ENCODE data around the gene ITGB6.
"Not testable (repeated sequence)": the region's sequence is repeated elsewhere in the genome, so short reads cannot be mapped to it uniquely, and the experiment has no call there.

Gene ITGB6

DNA sequence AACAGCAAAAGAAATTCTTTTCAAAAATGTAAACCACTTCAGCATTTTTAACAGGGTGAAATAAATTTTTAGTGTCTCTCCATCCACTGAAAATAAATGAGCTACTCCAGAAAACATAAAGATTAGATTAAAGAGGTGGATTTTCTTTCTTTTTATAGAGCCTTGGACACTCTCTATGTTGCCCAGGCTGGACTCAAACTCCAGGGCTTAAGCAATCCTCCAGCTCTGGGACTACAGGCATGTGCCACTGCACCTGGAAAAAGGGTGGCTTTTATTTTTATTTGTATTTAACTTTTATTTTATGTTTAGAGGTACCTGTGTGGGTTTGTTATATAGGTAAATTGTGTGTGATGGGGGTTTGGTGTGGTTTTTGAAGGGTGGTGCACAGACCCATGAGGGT is 19.9 kb downstream of the ITGB6 start:
- no peak for DNase-seq

DNA sequence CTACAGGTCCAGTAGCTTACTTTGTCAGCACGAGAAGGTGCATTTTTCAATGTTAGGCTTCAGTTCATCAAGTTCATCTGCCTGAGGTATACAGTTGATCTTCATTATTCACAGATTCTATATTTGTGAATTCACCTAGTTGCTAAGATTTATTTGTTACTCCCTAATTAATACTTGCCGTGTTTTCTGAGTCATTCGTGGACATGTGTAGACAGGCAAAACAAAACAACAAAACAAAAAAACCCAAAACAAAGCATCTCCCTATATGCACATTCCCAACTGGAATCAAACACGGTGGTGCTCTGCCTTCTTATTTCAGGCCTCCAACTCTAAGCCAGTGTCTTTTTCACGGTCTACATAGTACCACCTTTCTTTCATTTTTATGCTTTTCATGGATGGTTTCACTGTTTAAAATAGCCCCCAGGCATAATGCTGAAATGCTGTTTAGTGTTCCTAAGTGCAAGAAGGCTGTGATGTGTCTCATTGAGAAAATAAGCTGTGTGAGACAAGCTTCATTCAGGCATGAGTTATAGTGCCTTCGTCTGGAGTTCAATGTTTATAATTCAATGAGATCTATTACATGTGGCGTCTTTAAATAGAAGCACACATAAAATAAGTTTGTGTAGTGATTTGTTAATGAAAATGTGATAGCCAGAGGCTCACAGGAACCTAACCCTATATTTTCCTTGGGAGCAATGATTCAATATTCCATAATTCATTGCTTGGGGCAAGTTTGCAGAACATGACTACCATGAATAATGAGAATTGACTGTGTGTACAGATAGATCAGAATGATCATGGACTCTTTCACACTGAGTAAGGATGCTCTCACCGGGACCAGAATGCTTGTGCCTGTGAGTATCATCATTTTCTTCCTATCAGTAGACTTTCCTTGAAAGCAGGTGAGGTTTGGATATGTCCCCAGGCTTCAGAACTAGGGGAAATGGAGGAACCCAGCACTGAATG is 24.6 kb downstream of the ITGB6 start:
- DNase-seq, result no peak

DNA sequence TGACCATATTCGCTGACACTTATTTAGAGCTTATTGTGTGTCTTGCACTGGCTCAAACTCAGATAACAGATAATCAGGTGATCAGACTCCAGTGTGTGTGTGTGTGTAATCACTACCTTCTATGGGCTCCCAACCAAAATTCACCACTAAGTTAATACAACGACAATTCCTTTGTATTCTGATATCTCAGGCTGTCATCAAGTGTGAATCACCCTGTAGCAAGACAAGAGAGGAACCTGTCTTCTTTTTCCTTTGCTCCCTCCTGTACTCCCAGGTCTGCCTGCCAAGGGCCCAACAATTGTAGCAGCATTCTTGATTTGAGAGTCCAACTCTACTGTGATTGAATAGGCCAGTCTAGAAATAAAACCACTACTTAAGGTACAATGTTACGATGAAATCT is 25.8 kb downstream of the ITGB6 start:
- no peak for DNase-seq

DNA sequence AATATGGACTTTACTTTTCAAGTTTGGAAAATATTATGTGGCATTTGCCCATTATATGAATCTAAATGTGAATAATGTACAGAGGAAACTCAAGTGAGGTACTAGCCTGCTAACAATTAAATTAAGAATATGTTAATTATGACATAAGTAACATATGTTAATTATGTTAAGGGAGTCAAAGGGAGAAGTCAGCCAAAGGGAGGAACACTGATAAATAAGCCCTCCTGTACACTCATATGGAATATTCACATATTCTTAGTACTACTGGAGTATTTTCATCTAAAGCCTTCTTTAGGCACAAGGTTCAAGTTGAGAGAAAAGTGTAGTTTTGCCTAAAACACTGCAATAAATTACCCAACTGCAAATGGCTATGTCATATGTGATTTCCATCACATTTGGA is 30.1 kb downstream of the ITGB6 start:
- no peak for DNase-seq

DNA sequence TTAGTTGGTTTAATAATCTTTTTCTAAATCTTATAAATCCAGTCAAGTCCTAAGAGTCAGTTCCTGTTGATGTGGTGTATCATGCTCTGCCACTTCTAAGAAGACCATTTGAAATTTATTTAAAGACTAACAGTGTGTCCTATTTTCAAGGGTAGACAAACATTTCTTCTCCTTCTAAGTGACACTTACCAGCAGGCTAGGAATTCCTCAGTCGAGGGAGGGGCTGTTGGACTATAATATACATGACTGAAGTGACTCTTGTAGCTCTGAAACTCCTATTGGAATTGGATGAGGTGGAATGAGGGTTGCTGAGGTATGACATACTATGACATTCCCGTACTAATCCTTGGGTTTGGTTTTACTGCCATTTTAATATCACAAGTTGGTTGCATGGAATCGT is 30.6 kb downstream of the ITGB6 start:
- no peak for DNase-seq

DNA sequence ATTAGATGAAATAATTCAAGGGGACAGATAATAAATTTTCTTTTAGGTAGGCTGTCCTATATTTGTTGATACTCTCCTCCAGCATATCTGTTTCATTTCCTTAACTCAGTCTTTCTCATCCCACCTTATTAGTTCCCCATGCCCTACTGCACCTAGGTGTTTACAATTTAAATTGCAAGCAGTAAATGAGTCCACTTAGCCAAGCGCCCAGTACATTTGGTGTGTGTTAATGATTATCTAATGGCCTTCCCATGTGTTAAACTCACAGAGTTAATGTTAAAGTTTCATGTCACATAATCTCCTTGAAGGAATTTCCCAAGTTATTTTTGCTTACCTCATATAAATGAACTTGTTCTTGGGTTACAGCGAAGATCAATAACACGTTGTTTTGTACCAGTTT is 31.2 kb downstream of the ITGB6 start:
- no peak for DNase-seq

DNA sequence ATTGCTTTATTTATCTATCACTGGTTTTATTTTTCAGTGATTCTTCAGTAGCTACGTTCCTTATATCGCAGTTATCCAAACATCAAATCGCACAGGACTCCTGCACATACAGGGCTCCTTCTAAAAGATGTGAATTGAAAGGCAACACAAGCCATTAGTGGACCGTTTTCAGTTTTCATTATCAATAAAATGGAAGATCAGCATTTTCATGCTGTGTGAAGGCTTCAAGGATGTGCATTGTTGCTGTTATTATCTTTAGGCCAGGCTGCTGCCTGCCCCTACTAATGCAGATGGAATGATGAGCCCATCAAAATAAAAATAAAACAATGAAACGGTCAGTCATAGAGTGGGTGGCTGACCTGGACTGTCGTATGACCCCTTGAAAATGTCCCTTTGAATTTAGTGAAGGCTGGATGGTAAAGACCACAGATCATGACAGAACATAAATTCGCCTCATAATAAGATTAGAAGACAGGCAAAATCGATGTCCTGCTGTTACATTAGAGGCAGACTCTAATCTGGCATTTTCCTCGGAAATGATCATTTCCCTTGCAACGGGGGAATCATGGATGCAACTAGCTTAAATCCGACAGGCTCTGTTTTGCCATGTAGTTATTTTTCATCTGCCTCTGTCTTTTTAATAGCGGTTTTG is 32.9 kb downstream of the ITGB6 start:
- DNase-seq, result no peak

DNA sequence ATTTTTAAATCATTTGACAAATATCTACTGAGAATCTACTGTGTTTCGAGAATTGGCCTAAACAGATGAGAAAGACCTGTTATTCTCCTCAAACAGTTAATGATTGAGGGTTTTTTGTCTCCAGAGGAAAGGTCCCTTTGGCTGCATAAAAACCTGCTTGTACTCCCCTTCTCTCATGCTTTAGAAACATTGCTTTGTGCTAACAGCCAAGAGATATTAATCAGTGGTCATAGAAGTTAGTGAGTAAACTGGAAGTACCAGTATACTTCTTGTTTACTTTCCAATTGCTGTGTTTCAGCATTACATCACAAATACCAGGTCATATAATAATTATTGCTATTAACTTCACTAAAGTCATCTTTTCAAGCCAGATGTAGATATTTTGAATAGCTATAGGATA is 34.1 kb downstream of the ITGB6 start:
- no peak for DNase-seq

DNA sequence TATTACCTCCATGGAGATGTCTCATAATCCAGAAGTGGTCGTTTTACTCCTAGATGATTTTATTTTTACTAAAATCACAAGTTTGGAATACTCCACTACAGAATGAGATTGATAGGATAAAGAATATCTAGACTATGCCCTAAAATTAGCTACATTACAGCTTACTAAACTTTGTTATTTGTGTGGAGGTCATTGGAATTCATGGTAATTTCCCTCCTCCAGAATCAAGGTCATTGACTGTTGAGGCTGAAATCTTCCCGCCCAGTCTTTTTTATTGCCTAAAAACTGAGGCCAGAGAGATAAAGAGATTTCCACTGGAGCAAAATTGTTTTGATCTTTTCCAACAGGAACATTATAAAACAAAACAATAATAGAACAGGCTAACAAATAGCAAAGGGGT is 35.0 kb downstream of the ITGB6 start:
- DNase-seq, result no peak

DNA sequence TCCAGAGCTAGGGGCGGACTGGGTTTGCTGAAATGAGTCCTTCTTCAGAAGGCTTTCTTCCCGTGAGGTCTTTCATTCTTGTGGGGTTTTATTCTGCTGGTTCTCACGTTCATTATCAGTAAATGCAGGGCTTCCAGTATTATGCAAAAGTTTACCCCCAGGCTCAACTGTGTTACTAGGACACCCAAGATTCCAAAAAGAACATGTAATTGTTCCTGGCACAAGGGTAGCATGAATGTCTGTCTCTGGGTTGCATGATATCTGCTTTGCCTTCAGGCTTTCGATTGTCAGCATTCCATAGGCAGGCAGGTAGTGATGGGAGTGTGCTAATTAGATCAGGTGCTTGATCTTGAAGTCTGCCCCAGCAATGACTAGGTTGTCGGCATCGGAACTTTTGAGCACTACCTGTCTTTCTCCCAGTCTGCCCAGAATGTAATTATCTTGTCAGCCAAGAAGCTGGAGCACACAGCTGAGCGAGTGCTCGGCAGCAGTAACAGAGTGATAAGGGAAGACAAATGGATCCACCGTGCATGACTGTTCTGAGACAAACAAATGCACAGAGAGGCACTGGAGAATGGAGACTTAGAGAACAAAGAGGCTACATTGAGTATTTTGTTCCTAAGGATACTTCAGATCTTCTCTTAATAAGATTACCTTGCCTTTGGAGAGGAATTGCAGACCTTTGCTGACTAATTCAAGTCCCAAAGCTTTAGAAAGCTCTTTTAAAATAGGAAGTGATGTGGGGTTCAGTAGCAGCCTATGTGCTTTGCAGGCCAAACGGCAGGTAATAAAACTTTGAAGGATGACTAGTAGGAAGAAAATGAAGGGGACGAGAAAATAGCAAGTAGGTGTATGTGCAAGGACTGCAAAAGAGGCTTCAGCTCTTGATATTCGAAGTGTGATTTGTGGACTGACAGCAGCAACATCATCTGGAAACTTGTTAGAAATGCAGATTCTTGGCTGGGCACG is 41.9 kb downstream of the ITGB6 start:
- DNase-seq, result no peak

DNA sequence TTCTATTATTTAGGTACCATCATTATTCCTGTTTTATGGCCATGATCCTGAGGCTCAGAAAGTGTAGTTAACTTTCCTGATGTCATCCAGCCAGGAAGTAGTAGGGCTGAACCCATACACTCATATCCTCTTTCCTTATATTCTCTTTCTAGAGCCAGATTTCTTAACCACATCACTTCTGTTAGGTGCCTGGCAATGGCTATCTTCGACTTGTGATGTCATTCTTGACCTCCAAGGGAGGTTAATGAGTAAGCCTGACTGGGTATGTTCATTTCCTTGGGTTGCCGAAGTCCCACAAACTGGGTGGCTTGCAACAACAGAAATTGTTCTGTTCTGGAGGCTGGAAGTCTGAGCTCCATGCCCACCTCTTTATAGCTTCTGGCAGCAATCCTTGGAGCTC is 43.4 kb downstream of the ITGB6 start:
- DNase-seq, result no peak

DNA sequence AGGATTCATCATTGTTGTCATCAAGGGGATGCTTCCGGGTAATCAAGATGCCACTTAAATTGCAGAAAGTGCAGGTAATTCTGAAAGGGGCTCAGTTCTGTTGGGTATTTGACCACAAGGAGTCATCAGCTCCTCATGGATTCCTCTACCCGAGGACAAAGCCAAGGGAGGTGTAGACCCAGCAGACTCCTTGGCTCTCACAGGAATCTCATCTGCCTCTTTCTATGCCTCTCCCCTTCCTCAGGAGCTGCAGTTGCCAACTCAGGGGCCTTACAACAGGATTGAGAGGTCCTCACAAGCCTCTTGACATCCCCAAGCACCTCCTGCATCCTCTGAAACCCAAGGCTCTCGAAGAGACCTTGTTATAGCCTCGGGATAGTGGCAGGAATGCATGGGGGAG is 44.0 kb downstream of the ITGB6 start:
- no peak for DNase-seq

DNA sequence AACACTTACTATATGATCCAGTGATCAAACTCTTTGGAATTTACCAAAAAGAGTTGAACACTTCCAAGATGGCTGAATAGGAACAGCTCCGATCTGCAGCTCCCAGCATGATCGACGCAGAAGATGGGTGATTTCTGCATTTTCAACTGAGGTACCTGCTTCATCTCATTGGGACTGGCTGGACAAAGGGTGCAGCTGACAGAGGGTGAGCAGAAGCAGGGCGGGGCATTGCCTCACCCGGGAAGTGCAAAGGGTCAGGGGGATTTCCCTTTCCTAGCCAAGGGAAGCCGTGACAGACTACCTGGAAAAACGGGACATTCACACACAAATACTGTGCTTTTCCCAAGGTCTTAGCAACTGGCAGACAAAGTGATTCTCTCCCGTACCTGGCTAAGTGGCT is 51.7 kb downstream of the ITGB6 start:
- DNase-seq, result not testable (repeated sequence)

DNA sequence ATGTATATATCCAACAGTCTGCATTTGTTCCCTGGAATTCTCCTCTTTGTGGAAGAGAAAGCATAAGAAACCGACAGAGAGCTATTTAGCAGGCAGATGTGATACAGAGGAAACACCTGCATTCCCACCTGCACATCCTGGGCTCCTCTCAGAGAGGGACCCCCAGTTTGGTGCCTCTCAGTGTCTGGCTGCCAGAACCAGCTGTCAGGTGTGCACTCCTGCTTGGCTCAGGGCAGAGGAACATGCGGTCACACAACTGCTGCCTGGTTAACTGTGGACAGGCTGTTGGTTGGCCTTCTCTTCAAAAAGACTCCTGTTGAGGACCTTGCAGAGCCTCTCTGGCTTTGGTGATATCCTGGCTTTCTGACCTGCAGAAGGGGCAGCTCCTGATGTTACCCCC is 54.6 kb downstream of the ITGB6 start:
- no peak for DNase-seq

DNA sequence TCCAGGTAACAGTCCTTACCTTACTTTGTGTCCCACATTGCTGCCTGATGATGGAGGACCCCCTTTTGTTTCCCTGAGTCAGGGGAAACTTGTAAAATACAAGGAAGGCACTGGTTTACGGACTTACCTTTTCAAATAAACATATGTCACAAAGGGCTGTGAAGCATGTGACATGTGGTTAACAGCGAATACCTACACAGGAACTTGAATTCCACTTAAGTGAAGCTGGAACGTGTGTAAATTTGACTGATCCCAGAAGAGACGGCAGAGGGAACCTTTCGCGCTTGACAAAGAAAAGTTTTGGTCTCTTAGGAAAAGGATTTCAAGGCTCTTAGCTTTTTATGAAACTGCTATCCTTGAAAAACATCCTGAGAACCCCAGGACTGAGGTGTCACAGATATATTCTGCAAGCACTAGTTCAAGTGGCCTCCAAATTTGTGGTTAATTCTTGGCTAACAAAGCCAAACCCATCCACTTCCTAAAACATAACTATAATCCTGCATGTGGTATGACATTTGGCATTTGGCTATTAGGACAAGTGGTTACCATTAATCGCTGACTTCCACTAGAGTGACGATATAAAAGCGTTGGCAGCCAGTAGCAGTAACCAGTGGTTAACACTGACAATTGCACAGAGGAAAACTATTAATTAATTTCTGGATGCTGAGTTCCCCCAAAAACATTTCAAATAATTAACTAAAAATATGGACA is 55.6 kb downstream of the ITGB6 start:
- no peak for DNase-seq

DNA sequence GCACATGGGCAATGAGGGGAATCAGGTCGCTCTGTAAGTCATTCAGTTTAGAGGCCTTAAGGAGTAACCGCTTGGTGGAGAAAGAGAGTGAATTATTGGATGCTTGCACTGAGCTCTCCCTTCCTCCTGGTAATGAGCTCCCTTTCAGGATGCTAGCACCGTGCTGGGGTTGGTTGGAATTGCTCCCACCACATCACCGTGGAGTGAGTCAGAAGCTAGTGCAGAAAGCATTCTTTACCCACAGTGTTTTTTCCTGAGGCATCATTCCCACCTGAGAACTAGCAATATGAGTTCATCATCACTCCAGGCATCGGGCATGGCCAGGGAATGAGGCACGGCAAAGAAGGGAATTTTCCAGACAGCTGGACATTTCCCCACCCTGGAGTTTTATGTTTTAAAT is 57.6 kb downstream of the ITGB6 start:
- no peak for DNase-seq

DNA sequence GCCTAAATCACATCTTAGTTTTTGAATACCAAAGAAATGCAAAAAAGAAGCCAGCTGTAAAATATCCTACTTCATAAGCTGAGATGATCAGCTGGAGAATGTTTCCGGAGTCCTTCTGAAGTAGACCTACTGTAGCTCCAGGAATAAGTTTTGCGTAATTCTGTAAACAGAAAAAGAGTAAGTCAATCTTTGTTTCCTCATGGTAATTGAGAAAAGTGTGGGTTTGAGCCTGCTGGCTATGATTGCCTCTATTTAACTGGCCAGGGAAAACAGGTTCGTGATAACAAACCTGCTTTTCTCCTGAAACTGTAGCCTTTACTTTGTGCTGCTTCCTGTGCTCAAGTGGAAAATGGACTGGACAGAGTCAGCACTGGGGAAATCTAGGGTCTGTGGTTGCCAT is 58.2 kb downstream of the ITGB6 start:
- DNase-seq, result no peak

DNA sequence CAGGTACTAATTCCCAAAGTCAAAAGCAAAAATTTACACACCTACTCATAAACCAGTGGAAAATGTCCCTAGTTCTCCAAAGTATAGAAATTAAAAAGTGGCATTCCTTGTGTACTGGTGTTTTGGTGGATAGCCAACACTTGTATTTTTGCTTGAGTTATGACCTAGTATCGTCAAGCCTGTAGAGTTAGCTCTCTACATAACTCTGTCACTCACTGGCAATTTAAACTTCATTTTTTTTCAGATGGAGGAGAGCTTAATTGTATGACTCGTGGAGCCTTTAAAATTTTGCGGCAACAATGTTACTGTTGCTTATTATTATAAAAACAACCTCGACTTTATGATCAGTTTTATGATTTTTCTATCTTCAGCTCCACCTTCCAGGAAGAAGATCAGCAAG is 58.7 kb downstream of the ITGB6 start:
- no peak for DNase-seq

DNA sequence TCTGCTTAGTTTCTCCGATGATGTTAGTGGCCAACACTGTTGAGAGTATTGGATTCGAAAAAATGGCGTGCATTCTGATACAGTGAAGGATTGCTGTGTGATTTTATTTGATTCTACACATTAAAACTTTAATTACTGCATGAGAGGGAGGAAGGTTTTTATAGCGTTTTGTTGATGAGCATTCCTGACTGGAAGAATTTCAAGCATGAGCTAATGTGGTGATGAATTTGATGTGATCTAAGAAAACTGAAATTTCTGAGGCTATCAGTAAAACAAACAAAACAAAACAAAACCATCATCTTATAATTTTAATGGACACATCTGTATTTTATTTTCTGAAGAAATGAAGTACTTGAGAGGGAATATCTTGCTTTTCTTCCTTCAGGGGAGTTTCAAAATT is 59.6 kb downstream of the ITGB6 start:
- DNase-seq, result no peak

DNA sequence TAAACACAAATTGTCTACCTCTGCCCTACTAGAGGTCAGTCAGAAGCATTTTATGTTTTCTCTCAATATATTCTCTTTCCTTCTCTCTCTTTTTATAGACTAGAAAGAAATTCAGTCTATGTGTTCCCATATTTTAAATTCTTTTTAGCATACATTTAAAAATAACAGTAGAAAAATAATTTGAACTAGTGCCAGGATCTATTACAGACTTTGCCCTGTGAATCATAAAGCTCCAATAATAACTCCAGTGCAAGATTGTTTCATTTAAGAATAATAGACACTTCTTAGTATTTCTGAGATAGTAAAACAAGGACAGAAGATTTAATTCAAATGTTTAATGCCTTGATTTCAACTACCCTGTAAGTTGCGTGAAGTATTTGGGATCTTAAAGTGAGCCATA is 60.1 kb downstream of the ITGB6 start:
- DNase-seq, result no peak

DNA sequence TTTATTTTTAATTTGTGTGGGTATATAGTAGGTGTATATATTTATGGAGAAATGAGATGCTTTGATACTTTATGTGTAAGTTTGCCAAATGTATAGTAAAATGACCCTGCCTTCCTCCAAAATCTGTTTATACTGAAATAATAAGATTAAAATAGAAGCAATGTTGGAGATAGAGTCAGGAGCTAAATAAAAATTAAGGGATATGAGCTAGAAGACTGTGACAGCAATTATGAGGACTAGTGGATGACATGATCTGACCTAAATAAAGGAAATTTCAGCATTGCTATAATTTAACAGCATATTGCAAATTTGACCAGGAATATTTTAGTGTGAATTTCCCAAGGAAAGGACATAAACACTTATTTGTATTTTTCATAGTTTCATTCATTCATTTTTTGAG is 60.7 kb downstream of the ITGB6 start:
- DNase-seq, result no peak

DNA sequence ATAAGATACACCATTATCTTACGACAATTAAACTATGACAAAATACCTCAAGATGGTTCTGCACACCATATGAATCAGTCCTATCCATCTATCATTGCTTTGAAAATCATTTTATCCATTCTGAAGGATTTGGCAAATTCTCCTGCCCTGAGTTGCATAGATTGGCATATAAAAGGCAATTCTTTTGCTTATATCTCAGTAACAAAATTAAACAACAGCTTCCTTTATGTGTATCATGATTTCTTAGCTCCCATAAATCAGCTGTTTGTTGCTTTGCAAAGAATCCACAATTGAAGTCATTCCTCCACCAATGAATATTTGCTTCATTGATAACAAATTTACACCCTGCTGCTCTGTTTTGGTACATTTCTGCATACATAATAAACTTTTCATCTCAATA is 61.7 kb downstream of the ITGB6 start:
- DNase-seq, result no peak

DNA sequence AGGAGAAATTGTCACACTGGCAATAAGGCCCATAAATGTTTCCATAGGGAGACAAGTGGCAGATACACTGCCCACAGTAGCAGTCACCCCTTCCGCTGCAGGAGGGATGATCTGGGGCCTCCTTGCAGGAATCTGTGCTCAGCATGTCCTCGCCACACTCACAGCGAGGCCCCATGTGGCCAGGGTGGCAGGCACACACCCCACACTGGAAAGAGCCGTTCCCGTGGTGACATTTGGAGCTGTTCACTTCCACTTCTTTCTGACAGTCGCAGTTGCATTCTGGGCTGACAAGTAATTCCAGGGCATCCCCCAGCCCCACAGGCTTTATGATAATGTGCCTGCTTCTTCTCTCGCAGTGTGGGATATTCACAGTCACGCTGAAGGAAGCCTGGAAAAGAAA is 62.6 kb downstream of the ITGB6 start:
- no peak for DNase-seq

Data from activated CD4-positive, alpha-beta T cell treated with anti-CD3 and anti-CD28 coated beads for 48 hours (primary cell).